HG02642 (cell line): ENCODE results near the gene PPOX.

Source experiments
- ATAC-seq: cut with Tn5 transposase; IDR thresholded peaks from one replicate; pipeline ENCODE4 v1.9.1; 2021; ENCODE audit warnings: mild to moderate bottlenecking; ENCODE audit not compliant: unreplicated experiment, poor library complexity

PPOX gene

DNA sequence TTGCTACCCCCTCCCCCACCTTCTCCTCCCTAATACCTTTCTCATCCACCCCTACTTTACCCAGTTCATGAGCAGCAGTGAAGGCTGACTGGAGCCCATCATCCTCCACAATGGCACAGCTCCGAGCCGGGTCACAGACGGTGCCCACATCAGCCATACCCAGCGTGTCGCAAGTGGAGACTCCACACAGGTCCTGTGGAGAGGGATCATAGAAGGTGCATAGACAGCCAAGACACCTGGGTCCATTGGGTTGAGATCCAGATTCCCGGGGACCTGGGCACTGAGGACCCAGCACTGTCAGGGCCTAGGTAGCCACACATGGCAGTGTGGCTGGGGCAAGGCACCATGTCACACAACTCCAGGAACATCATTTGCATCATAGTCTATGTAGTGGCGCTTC lies 29.9 kb downstream of the PPOX start:
- no peak for ATAC-seq

DNA sequence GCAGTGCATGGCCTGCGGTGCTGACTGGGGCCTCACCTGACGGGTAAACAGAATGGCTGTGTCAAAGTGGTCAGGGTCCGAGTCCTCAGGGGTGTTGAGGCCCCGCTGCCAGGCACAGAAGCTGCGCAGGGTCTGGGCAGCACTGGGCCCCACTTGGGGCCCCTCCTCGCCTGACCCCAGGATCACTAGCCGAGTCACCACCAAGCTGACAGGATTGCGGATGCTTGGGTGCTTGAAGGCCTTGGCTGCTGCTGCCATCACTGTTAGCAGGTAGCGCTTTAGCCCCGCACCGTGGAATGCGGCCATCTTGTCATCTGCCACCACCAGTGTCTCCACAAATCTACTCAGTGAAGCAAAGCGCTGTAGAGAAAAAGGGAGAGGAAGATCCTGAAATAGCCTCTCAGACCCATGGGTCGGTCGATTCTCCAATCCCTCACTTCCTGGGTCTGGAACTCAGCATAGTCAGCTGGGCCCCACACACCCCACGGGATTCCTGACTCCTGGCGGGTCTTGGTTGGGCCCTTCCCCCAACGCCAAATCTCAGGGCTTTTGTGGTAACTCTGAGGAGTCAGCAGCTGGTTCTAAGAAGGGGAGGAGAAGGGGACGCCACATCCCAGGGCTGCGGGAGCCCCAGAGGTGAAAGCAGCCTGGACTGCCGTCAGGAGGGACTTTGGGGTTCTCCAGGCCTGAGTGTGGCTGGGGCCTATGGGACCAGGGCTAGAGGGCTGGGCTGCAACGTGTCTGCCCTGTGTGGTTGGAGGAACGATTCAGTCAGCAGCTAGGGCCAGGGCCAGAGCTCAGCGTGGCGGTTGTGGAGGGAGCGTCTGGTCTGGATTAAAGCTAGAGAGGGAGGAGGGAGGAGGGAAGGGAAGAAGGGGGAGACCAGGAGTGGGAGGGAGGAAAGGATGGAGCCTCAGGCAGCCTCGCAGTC lies 30.6 kb downstream of the PPOX start:
- no peak for ATAC-seq

DNA sequence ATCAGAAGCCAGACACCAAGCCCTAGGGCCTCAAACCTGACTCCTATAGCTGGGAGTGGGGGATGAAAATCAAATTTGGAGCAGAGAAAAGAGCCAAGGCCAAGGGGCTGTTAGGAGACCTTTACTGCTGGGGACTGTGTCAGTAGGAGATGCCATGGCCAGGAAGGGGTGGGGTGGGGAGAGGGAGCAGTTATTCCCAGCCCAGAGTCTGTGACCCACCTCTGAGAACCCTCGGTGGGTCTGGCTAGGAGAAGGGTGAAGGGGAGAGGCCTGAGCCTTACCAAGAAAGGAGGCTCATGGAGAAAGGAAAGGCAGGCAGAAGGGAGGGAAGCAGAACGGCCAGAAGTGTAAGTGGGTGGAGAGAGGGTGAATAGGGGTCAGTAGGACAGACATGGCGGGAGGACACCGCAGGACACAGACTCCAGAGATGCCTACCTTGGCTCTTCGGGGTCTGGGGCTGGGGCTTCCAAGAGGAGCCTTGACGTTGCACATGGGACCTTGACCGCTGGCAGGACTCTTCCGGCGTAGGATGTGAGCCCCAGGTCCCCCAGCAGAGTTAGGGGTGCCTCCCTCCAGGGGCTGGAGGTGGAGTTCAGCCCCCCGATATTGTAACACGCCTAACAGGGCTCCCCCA lies 31.5 kb downstream of the PPOX start:
- ATAC-seq, result no peak

DNA sequence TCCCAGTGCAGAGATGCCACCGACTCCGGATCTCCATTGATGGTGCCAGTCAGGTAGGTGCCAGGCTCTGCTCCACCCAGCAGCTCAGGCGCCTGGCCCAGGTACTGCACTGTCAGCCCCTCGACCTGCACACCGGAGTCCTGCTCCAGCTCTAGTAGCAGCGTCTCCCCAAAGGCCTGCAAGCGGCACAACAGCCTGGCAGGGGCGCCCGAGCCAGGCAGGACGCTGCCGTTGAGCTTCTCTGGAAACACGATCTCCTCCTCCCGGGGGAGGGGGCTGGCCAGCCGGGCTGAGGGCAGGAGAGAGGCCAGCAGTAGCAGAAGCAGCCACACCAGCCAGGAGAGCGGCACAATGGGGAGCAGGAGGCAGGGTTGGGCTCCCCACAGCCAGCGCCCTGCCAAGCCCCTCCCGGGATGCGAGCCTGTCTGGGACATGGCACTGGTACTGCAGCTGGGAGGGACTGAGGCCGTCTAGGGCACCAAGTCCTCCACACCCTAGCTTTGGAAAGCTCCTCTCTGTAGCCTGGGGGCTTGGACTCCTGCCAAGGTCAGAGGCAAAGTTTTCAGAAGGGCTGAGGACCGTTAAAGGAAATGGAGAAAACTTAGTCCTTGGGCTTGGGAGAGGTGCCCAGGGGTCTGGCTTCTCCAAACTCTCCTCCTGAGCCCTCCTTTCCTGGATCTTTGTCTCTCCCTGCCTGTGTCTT lies 32.1 kb downstream of the PPOX start:
- ATAC-seq, result no peak

DNA sequence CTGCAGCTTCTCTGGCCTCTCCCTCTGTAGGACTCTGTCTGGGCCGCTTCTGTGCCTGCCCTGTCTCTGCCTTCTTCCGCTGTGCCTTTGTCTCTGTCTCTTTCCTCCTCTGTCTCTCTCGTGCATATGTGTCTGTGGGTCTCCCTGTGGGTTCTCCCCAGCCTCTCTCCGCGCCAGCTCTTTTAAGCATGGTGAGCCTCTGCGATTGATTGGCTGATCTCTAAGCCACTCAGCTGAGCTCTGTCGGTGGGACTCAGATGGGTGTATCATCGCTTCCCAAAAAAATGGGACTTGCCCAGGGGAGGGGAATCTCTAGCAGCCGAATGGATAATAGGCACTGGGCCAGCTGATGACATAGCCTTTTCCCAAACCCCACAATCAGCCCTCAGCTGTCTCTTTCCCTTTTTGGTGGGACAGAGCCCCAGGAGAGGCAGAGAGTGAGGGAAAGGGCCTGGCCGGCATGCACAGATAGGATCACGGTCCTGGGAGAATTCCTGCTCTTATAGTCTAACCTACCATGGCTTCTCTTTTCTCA lies 32.7 kb downstream of the PPOX start, which contains the start of gene ADAMTS4:
TSS of gene ADAMTS4 (minus strand) at position 158 of the 535 bp plus-strand sequence. CDS start 427 bp downstream, outside the sequence.
- no peak for ATAC-seq

DNA sequence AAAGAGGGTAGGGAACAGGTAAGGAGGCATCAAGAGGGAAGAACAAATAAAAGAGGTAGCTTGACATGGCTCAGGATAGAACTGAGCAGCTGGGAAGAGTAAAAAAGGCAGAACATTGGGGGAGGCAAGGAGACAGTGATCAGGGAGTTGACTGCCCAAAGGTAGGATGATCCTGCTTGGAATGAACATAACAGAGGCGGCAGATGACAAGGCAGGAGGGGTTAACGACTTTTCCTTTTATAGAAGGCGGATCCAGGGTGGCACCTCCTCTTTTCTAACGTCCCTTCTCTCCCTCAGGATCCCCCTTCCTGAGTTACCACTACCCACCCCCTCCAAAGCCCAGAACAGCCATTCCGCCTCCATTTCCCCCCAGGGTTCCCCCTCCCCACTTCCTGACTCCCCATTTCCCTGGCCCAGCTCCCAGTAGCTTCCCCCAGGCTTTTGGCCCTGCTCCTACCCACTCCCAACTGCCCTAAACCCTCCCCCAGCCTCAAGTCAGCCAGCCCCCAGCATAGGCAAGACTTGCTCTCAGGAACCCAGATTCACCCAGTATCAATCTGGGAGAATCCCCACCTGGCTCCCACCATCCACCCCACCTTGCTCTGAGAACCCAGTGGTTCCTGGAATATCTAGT lies 33.4 kb downstream of the PPOX start:
- no peak for ATAC-seq

DNA sequence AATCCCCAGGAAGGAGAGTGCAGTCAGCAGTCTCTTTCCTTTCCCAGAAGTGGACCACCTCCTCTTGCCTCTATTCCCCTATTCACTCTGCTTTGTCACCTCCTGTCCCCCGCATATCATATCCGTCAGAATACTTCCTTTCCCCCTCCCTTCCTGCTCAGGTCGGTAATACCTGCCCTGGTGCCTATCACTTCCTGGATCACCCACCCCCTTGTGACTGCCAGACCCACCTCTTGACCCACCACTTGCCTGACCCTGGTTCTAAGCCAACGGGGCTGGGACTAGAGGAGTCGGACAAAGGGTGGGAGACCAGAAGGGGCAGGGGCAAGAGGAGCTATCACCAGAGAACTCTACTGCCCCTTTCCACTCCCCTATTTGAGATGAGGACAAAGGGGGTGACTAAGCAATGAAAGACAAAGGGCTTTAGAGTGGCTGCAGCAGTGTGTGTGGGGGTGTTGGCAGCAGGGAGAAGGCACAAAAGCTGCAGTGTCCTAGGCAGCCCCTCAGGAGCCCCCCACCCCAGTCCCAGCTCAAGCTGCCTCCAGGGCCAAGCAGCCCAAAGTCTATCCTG lies 34.3 kb downstream of the PPOX start:
- no peak for ATAC-seq

DNA sequence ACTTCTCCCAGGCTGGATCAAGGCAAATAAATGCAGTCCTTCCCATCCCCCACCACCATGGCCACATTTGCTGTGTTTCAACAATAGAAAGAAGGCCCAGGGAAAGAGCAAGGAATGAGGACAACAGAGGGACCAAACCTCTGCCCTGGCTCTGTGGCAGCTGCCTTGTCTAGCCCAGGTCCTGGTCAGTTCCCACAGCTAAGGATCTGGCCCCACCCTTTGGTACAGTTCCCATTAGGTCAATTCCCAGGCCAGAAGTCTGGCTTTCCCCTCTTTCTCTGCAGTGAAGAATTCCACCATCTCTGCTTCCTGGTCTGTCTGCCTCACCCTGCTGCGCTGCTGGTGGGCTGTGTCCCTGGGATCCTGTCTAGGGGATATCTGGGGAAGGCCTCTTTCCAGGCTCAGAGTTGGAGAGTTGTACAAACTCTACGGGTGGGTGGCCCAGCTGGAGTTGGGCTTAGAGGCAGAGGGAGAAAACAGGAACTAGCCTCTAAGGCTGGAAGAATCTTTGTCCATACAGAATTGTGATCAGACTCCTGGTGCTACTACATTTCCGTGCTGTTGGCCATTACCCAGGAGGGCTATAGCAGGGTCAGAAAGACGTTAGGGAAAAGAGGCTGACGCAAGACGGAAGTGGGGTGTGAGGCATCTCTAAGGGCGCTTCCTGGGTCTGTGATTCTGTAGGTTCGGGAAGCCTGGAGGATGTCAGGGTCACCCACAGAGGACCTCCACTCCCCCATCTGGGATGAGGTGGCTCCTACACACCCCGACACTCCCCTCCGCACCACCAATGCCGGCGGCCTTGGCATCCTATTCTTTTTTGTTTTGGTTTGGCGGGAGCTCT lies 35.0 kb downstream of the PPOX start:
- ATAC-seq, result no peak

DNA sequence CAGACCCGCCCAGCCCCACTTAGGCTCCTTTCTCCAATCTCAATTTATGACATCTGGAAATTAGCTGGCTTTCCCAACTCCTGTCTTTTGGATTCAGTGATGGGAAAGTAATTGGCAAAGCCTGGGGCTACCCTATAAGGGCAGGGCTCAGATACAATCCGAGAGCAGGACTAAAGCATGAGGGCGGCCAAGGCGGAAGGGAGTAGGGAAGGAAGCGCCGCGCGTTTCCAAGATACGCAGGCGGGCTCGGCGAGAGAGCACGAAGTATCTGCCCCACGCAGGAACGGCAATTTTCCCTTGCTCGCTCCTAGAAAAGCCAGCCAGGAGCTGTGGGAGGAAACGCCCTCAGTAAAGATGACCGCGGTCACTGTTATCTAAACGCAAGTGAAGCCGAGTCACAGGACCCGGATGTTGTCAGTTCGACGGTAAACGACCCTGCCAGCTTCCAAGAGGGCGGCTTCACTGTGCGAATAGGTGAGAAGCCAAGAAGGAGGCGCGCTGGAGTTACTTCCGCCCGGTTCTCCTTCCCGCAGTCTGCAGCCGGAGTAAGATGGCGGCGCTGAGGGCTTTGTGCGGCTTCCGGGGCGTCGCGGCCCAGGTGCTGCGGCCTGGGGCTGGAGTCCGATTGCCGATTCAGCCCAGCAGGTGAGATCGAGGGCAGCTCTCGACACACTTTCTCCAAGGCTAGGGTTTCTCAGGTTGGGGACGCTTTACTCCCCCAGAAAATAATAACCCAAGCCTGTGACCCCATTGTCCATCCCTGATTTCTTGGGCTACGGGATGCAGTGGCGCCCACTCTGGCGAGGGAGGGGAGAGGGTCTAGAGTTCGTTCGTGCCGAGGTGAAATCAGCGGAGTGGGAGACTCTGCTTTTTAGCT lies 35.8 kb downstream of the PPOX start, which contains the start of gene NDUFS2:
TSS of gene NDUFS2 (plus strand) at position 532 of the 877 bp plus-strand sequence. CDS start at position 551, 19 bp downstream.
- peak; percentile 93 for ATAC-seq

DNA sequence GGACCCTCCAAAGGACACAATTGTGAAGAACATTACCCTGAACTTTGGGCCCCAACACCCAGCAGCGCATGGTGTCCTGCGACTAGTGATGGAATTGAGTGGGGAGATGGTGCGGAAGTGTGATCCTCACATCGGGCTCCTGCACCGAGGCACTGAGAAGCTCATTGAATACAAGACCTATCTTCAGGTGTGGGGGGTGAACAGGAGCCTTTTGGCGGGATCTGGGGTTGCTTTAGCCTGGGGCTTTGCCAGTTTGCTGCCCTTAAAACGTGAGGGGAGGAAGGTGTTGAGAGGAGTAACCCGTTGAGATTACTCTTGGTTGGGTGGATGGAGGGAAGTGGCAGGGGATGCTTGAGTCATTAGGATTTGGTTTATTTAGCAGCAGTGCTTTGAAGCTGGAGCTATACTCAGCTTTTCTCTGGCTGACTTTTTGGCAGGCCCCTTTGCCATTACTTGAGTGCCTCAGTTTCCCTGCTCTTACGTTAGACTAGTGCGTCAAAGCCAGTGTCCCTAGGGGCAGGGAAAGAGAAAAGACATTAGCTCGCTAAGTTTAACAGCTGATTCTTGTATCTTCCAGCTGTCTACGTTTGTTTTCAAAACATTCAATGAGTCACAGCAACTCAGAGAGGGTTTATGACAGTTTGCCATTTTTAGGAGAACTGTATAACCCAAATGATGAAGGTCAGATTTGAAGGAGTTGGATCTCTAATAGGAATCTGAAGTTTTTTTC lies 40.4 kb downstream of the PPOX start:
- no peak for ATAC-seq

DNA sequence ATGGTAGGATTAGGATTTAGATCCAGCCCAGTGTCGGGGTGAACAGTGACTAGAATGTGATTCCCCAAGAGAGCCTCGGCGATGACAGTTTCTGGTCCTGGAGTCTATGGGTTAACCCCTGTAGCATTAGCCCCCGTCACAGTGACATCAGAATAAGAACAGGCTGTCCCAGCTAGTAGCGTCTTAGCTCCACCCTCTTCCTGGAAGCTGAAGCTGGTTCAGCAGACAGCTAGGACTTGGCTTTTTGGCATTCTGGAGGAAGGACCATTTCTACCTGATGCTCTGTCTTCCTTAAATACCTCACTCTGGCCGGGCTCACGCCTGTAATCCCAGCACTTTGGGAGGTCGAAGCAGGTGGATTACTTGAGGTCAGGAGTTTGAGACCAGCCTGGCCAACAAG lies 40.9 kb downstream of the PPOX start:
- ATAC-seq, result no peak

DNA sequence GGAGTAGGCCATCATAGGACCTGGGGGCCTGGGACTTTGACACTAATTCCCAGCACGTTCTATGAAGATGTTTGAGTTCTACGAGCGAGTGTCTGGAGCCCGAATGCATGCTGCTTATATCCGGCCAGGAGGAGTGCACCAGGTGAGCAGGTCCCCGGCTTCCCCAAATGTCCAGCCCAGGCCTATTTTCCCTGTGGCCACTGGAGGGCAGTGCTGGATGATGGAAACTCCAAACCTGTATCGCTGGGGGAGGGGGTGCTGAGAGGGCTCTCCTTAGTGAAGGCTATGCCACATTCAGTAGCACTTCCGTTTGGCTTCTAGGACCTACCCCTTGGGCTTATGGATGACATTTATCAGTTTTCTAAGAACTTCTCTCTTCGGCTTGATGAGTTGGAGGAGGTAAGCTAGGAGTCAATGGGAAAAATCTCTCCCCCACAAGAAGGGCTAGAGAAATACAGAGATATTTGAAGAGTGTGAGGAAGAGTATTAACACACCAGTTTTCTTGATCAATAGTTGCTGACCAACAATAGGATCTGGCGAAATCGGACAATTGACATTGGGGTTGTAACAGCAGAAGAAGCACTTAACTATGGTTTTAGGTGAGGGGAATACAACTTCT lies 43.7 kb downstream of the PPOX start:
- peak; percentile 73 for ATAC-seq

DNA sequence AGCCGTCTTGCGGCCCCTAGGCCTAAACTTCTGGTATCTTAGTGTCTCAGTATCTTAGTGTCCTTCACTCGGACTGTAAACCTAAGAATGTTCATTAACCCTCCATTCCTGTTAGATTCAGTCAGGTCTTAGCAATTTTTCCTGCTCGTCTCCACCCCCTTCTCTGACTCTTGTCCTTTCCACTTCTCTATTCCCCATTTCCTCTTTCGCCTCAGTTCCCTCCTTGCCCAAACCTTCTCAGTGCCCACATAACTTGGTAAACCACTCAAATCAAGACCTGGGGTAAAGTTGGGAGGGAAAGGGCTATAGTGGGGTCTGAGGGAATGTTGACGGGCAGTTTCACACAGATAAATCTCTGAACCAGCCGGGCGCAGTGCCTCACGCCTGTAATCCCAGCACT lies 48.1 kb downstream of the PPOX start:
- ATAC-seq, result no peak

DNA sequence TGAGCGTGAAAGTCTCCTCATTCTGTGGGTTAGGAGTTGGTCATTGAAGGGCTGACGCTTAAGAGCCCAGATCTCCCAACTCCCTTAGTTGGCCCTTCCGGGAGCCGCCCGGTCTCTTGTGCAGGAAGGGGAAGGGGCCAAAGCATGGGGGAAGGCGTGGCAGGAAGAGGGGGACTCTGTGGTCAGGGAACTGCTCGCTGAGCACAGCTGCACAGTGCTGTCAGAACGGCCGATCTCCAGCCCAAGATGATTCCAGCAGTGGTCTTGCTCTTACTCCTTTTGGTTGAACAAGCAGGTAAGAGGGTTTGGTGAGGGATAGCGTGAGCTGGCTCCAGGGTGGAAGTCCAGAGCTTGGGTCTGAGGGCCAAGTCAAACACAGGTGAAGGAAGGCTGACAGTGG lies 48.9 kb downstream of the PPOX start, which contains the start of gene FCER1G:
TSS of gene FCER1G (plus strand) at position 220 of the 400 bp plus-strand sequence. CDS start at position 247, 27 bp downstream.
- no peak for ATAC-seq

DNA sequence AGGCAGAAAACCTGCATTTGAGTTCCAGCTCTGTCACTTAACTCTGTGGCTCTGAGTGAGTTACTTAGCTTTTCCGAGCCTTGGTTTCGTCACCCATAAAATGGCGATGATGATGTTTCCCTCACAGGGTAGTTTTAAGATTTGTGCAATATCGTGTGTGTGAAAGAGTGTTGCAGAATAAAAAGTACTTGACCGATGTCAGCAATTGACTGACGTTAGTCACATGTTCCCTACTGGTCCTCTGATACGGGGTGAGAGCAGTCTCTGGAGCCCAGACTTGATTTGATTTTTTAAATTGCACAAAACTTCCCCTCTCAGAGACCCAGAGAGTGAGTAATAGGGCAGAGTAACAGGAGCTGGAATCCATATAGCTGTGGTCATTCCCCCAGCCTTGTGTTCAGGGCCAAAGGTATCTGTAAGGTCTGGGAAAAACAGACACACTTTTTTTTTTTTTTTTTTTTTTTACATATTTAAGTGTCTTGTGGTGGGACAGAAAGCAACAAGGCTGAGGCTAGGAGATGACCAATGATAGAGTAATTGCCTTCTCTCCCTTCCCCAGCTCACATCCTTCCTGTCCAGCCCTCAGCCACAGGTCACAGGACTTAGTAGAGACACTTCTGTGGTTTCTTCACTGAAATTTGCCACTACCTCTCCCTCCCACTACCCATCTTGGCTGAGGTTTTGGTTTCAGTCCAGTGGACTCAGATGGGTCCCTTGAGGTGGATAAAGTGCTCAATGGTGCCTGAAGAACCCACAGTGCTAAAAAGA lies 50.9 kb downstream of the PPOX start:
- peak; percentile 82 for ATAC-seq

DNA sequence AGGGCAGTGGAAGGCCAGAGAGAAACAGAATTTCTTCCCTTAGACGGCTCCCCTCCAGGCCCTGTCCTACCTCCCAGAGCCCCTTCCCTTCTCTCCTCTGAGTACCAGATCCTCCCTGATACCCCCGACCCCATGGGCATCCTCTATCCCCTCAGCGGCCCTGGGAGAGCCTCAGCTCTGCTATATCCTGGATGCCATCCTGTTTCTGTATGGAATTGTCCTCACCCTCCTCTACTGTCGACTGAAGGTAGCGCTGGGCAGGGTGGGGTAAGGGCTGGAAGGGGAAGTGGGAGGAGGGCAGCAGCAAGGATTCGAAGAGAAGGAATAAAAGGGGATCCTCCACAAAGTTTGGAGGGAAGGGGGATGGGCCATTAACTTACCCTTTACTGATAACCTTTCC lies 51.6 kb downstream of the PPOX start:
- no peak for ATAC-seq
